Urinary bladder (tissue), 4 donors: Measurements from ENCODE around the gene REEP1. TPM values are rescaled to one million over a fixed set of nuclear protein-coding genes. Genes with fewer than 3 reads are reported as not detected.

Source experiments
- DNase-seq: peaks from one replicate; pipeline ENCODE4 v3.0.0-alpha.2; 2015; ENCODE audit errors: extremely low spot score
- H3K27ac ChIP-seq: one replicate; pipeline ENCODE4 v1.5.1; 2013; ENCODE audit warnings: low read depth, mild to moderate bottlenecking, moderate library complexity
- H3K36me3 ChIP-seq: one replicate; pipeline ENCODE4 v1.6.1; 2013; ENCODE audit warnings: mild to moderate bottlenecking, moderate library complexity; ENCODE audit not compliant: insufficient read depth
- H3K4me1 ChIP-seq: one replicate; pipeline ENCODE4 v1.6.1; 2013; ENCODE audit warnings: mild to moderate bottlenecking, moderate library complexity; ENCODE audit not compliant: insufficient read depth
- H3K4me3 ChIP-seq: one replicate; pipeline ENCODE4 v1.5.1; 2013; ENCODE audit warnings: low read depth, low read length
- WGBS: extraction: QIAGEN DNeasy Blood & Tissue Kit; methylation state at CpG from one replicate; pipeline ENCODE4 v1.1.7; 2013; 5-methylcytosine and 5-hydroxymethylcytosine counted together
- polyA plus RNA-seq: library from polyadenylated mRNA; stranded (reverse); fragments of 200-250 nt; gene quantifications from one replicate; pipeline ENCODE4 v1.2.3, GENCODE V29; 2013
- total RNA-seq: library from RNA; depleted of rRNA; stranded (reverse); fragments of >200 nt; gene quantifications from one replicate; pipeline ENCODE4 v1.2.3, GENCODE V29; 2014
- donor health status: healthy with polysubstance abuse.
- donor health status: healthy.

Gene REEP1
- total and polyA plus RNA-seq, 2 donors = 21.9 to 39.5 TPM

- DNase-seq = no peak
- WGBS = 92% methylated on average over 8 of the region's 8 CpGs
- no peak overlapping the region for H3K4me3 ChIP-seq
- H3K4me1 ChIP-seq = peaks cover 1% of the 10 kb centered on the region
- no peak overlapping the region for H3K27ac ChIP-seq
- H3K36me3 ChIP-seq = no peaks in the 10 kb centered on the region
Measured at GRCh38 chr2:86308356-86308755, 29.1 kb downstream of the REEP1 start.

GRCh38 chr2:86307431-86307830 lies 30.0 kb downstream of the REEP1 start:
- peaks cover 1% of the 10 kb centered on the region for H3K4me1 ChIP-seq

GRCh38 chr2:86305915-86306254 lies 31.5 kb downstream of the REEP1 start:
- H3K4me3 ChIP-seq = no peak overlapping the region
- peaks cover 1% of the 10 kb centered on the region for H3K4me1 ChIP-seq
- 66% methylated on average over 5 of the region's 5 CpGs for WGBS
- no peak overlapping the region for H3K27ac ChIP-seq
- DNase-seq = no peak
- no peaks in the 10 kb centered on the region for H3K36me3 ChIP-seq

More at GRCh38 chr2:86307431-86307830, 30.0 kb downstream of the REEP1 start:
- WGBS = 92% methylated on average over 7 of the region's 7 CpGs
- no peak for DNase-seq
- H3K36me3 ChIP-seq = no peaks in the 10 kb centered on the region
- no peak overlapping the region for H3K4me3 ChIP-seq
- H3K27ac ChIP-seq = no peak overlapping the region

- peaks cover 1% of the 10 kb centered on the region for H3K4me1 ChIP-seq
- no peaks in the 10 kb centered on the region for H3K36me3 ChIP-seq
- WGBS = 63% methylated on average over 5 of the region's 5 CpGs
- H3K4me3 ChIP-seq = no peak overlapping the region
- no peak for DNase-seq
- H3K27ac ChIP-seq = no peak overlapping the region
Measured at GRCh38 chr2:86305195-86305914, 32.1 kb downstream of the REEP1 start.

- 90% methylated on average over 3 of the region's 3 CpGs for WGBS
- Histone ChIP-seq H3K4me3 (no peak overlapping the region), H3K27ac (no peak overlapping the region), H3K36me3 (no peaks in the 10 kb centered on the region), H3K4me1 (peaks cover 1% of the 10 kb centered on the region)
- DNase-seq = no peak
Measured at GRCh38 chr2:86304416-86304815, 33.0 kb downstream of the REEP1 start.

GRCh38 chr2:86302320-86302719 lies 35.1 kb downstream of the REEP1 start:
- H3K4me1 ChIP-seq = peaks cover 1% of the 10 kb centered on the region
- H3K27ac ChIP-seq = no peak overlapping the region
- WGBS = 40% methylated on average over 1 of the region's 1 CpG
- H3K4me3 ChIP-seq = no peak overlapping the region
- no peak for DNase-seq
- H3K36me3 ChIP-seq = no peaks in the 10 kb centered on the region

- no peaks in the 10 kb centered on the region for H3K36me3 ChIP-seq
- peaks cover 1% of the 10 kb centered on the region for H3K4me1 ChIP-seq
- no peak overlapping the region for H3K4me3 ChIP-seq
- no peak for DNase-seq
- no peak overlapping the region for H3K27ac ChIP-seq
- WGBS = 56% methylated on average over 3 of the region's 3 CpGs
Measured at GRCh38 chr2:86301711-86302202, 35.7 kb downstream of the REEP1 start.

- WGBS = 42% methylated on average over 6 of the region's 6 CpGs
Measured at GRCh38 chr2:86301009-86301408, 36.4 kb downstream of the REEP1 start.

GRCh38 chr2:86300496-86300895 lies 36.9 kb downstream of the REEP1 start:
- 58% methylated on average over 3 of the region's 3 CpGs for WGBS
- Histone ChIP-seq H3K36me3 (no peaks in the 10 kb centered on the region), H3K4me1 (no peaks in the 10 kb centered on the region), H3K27ac (no peak overlapping the region), H3K4me3 (no peak overlapping the region)
- no peak for DNase-seq

More at GRCh38 chr2:86301009-86301408, 36.4 kb downstream of the REEP1 start:
- no peak overlapping the region for H3K27ac ChIP-seq
- H3K4me1 ChIP-seq = peaks cover under 1% of the 10 kb centered on the region
- DNase-seq = no peak
- H3K36me3 ChIP-seq = no peaks in the 10 kb centered on the region
- H3K4me3 ChIP-seq = no peak overlapping the region

- Histone ChIP-seq H3K4me1 (no peaks in the 10 kb centered on the region), H3K4me3 (no peak overlapping the region), H3K36me3 (no peaks in the 10 kb centered on the region), H3K27ac (no peak overlapping the region)
- WGBS = 47% methylated on average over 11 of the region's 11 CpGs
- DNase-seq = no peak
Measured at GRCh38 chr2:86298411-86299390, 38.7 kb downstream of the REEP1 start.

- Histone ChIP-seq H3K27ac (no peak overlapping the region), H3K4me1 (no peaks in the 10 kb centered on the region)
- 55% methylated on average over 5 of the region's 5 CpGs for WGBS
Measured at GRCh38 chr2:86297382-86298147, 39.9 kb downstream of the REEP1 start.

GRCh38 chr2:86296947-86297346 lies 40.5 kb downstream of the REEP1 start:
- no peak overlapping the region for H3K27ac ChIP-seq
- no peak for DNase-seq
- H3K4me3 ChIP-seq = no peak overlapping the region
- H3K4me1 ChIP-seq = no peaks in the 10 kb centered on the region
- WGBS = 86% methylated on average over 6 of the region's 6 CpGs
- H3K36me3 ChIP-seq = no peaks in the 10 kb centered on the region

More at GRCh38 chr2:86297382-86298147, 39.9 kb downstream of the REEP1 start:
- no peak for DNase-seq
- H3K36me3 ChIP-seq = no peaks in the 10 kb centered on the region
- H3K4me3 ChIP-seq = no peak overlapping the region

- Histone ChIP-seq H3K27ac (no peak overlapping the region), H3K36me3 (no peaks in the 10 kb centered on the region), H3K4me1 (no peaks in the 10 kb centered on the region), H3K4me3 (no peak overlapping the region)
- DNase-seq = no peak
- WGBS = 94% methylated on average over 8 of the region's 8 CpGs
Measured at GRCh38 chr2:86295066-86295465, 42.4 kb downstream of the REEP1 start.
